SK-N-SH treated with all-trans-retinoic acid at 6 μM for 48 hours (cell line): ENCODE measurements around the gene ME3.

Experiments used
- ATAC-seq: fragments of 200-7000 bp; cut with Tn5 transposase; 3 replicates; pipeline ENCODE4 v1.9.1; 2020; ENCODE audit warnings: mild to moderate bottlenecking, moderate library complexity
- ARNTL ChIP-seq: fragments of 450-650 bp; formaldehyde crosslinking; IDR thresholded peaks from 2 replicates; pipeline ENCODE4 v1.5.0; 2020; ENCODE audit warnings: low read depth, mild to moderate bottlenecking, moderate library complexity, borderline replicate concordance
- BACH2 ChIP-seq: fragments of 250-450 bp; sonication (Bioruptor Pico); IDR thresholded peaks from 2 replicates; pipeline ENCODE4 v1.9.0; 2021; ENCODE audit warnings: mild to moderate bottlenecking, borderline replicate concordance
- ESRRG ChIP-seq: fragments of 250-450 bp; sonication (Bioruptor Pico); IDR thresholded peaks from 2 replicates; pipeline ENCODE4 v1.6.1; 2021; ENCODE audit warnings: mild to moderate bottlenecking
- GLIS3 ChIP-seq: fragments of 250-450 bp; sonication (Bioruptor Pico); IDR thresholded peaks from 2 replicates; pipeline ENCODE4 v1.5.0; 2020; ENCODE audit warnings: mild to moderate bottlenecking, moderate library complexity
- ISL1 ChIP-seq: fragments of 250-450 bp; sonication (Bioruptor Pico); IDR thresholded peaks from 2 replicates; pipeline ENCODE4 v2.1.2; 2022; ENCODE audit warnings: mild to moderate bottlenecking, moderate library complexity
- OSR1 ChIP-seq: fragments of 250-450 bp; sonication (Bioruptor Pico); IDR thresholded peaks from 2 replicates; pipeline ENCODE4 v1.8.0; 2022; ENCODE audit warnings: moderate library complexity, mild to moderate bottlenecking, inconsistent platforms
- PPARA ChIP-seq: fragments of 250-450 bp; sonication (Bioruptor Pico); IDR thresholded peaks from 2 replicates; pipeline ENCODE4 v1.5.0; 2020; ENCODE audit warnings: mild to moderate bottlenecking, borderline replicate concordance
- RARB ChIP-seq: fragments of 250-450 bp; sonication (Bioruptor Pico); IDR thresholded peaks from 2 replicates; pipeline ENCODE4 v1.8.0; 2021; ENCODE audit warnings: mild to moderate bottlenecking, moderate library complexity
- SNAI2 ChIP-seq: fragments of 250-450 bp; sonication (Bioruptor Pico); IDR thresholded peaks from 2 replicates; pipeline ENCODE4 v1.5.0; 2020; ENCODE audit warnings: mild to moderate bottlenecking, moderate library complexity
- TCF4 ChIP-seq: fragments of 250-450 bp; sonication (Bioruptor Pico); IDR thresholded peaks from 2 replicates; pipeline ENCODE4 v1.8.0; 2021; ENCODE audit warnings: mild to moderate bottlenecking, moderate library complexity, borderline replicate concordance
- TOX ChIP-seq: fragments of 250-450 bp; sonication (Bioruptor Pico); IDR thresholded peaks from 2 replicates; pipeline ENCODE4 v1.8.0; 2021; ENCODE audit warnings: mild to moderate bottlenecking, moderate library complexity, borderline replicate concordance
- ZC3H10 ChIP-seq: fragments of 250-450 bp; sonication (Bioruptor Pico); IDR thresholded peaks from 2 replicates; pipeline ENCODE4 v1.5.1; 2021; ENCODE audit warnings: mild to moderate bottlenecking, moderate library complexity
- ZFP3 ChIP-seq: fragments of 250-450 bp; sonication (Bioruptor Pico); IDR thresholded peaks from 2 replicates; pipeline ENCODE4 v1.5.0; 2020; ENCODE audit warnings: mild to moderate bottlenecking, moderate library complexity
- ZFP30 ChIP-seq: fragments of 450-650 bp; formaldehyde crosslinking; IDR thresholded peaks from 2 replicates; pipeline ENCODE4 v1.5.0; 2022; ENCODE audit warnings: mild to moderate bottlenecking, moderate library complexity
- ZNF565 ChIP-seq: fragments of 450-650 bp; formaldehyde crosslinking; conservative IDR thresholded peaks from 2 replicates; pipeline ENCODE4 v1.5.0; 2020; ENCODE audit warnings: low read depth, mild to moderate bottlenecking, moderate library complexity
- ZNF70 ChIP-seq: fragments of 450-650 bp; formaldehyde crosslinking; IDR thresholded peaks from 2 replicates; pipeline ENCODE4 v1.5.0; 2020; ENCODE audit warnings: mild to moderate bottlenecking, moderate library complexity
- ZNF8 ChIP-seq: fragments of 450-650 bp; formaldehyde crosslinking; IDR thresholded peaks from 2 replicates; pipeline ENCODE4 v1.5.0; 2020; ENCODE audit warnings: mild to moderate bottlenecking, moderate library complexity
- TF ChIP-seq, protein P1 (sequence below): fragments of 250-450 bp; sonication (Bioruptor Pico); IDR thresholded peaks from 2 replicates; pipeline ENCODE4 v1.8.0; 2021; ENCODE audit warnings: low read depth, mild to moderate bottlenecking, moderate library complexity, borderline replicate concordance
- TF ChIP-seq, protein P2 (sequence below): fragments of 250-450 bp; sonication (Bioruptor Pico); IDR thresholded peaks from 2 replicates; pipeline ENCODE4 v1.8.0; 2020; ENCODE audit warnings: mild to moderate bottlenecking, moderate library complexity, borderline replicate concordance
- TF ChIP-seq, protein P3 (sequence below): fragments of 250-450 bp; sonication (Bioruptor Pico); IDR thresholded peaks from 2 replicates; pipeline ENCODE4 v1.5.1; 2020; ENCODE audit warnings: low read depth, mild to moderate bottlenecking, moderate library complexity
- TF ChIP-seq, protein P4 (sequence below): fragments of 250-450 bp; sonication (Bioruptor Pico); IDR thresholded peaks from 2 replicates; pipeline ENCODE4 v1.5.1; 2021; ENCODE audit warnings: mild to moderate bottlenecking, moderate library complexity
- TF ChIP-seq, protein P5 (sequence below): fragments of 250-450 bp; sonication (Bioruptor Pico); IDR thresholded peaks from 2 replicates; pipeline ENCODE4 v1.5.0; 2020; ENCODE audit warnings: mild to moderate bottlenecking, moderate library complexity

The ME3 gene

DNA sequence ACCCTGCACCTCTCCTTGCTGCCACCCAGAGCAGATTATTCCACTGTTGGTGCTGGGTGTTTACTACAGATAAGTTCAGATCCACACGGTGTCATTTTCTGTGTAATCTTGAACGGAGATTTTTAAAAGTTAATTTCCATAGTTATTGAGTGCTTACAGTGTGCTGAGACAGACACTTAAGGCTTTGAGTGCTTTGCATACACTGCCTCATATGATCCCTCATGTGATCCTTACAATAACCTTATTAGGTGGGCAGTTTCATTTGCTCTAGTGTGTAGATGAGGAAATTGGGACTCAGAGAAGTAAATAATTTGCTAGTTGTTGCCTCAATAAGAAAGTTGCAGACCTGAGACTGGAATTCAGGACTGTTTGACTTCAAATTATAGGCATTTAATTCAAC is 32.3 kb upstream of the ME3 start:
- ATAC-seq: no peak
- TF ChIP-seq TOX (CRISPR knock-in tag) (no peak), ZFP3 (CRISPR knock-in tag) (no peak), TCF4 (CRISPR knock-in tag) (no peak), ESRRG (CRISPR knock-in tag) (no peak), PPARA (no peak), ZNF8 (no peak), SNAI2 (CRISPR knock-in tag) (no peak), ZFP30 (no peak), BACH2 (CRISPR knock-in tag) (no peak), ARNTL (CRISPR knock-in tag) (no peak), ISL1 (no peak), GLIS3 (CRISPR knock-in tag) (no peak), ZNF70 (no peak), OSR1 (CRISPR knock-in tag) (no peak)
- TF ChIP-seq, protein P1, sequence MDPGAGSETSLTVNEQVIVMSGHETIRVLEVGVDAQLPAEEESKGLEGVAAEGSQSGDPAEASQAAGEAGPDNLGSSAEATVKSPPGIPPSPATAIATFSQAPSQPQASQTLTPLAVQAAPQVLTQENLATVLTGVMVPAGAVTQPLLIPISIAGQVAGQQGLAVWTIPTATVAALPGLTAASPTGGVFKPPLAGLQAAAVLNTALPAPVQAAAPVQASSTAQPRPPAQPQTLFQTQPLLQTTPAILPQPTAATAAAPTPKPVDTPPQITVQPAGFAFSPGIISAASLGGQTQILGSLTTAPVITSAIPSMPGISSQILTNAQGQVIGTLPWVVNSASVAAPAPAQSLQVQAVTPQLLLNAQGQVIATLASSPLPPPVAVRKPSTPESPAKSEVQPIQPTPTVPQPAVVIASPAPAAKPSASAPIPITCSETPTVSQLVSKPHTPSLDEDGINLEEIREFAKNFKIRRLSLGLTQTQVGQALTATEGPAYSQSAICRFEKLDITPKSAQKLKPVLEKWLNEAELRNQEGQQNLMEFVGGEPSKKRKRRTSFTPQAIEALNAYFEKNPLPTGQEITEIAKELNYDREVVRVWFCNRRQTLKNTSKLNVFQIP (CRISPR knock-in tag): no peak
- TF ChIP-seq, protein P2, sequence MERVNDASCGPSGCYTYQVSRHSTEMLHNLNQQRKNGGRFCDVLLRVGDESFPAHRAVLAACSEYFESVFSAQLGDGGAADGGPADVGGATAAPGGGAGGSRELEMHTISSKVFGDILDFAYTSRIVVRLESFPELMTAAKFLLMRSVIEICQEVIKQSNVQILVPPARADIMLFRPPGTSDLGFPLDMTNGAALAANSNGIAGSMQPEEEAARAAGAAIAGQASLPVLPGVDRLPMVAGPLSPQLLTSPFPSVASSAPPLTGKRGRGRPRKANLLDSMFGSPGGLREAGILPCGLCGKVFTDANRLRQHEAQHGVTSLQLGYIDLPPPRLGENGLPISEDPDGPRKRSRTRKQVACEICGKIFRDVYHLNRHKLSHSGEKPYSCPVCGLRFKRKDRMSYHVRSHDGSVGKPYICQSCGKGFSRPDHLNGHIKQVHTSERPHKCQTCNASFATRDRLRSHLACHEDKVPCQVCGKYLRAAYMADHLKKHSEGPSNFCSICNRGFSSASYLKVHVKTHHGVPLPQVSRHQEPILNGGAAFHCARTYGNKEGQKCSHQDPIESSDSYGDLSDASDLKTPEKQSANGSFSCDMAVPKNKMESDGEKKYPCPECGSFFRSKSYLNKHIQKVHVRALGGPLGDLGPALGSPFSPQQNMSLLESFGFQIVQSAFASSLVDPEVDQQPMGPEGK (CRISPR knock-in tag): no peak
- TF ChIP-seq, protein P3, sequence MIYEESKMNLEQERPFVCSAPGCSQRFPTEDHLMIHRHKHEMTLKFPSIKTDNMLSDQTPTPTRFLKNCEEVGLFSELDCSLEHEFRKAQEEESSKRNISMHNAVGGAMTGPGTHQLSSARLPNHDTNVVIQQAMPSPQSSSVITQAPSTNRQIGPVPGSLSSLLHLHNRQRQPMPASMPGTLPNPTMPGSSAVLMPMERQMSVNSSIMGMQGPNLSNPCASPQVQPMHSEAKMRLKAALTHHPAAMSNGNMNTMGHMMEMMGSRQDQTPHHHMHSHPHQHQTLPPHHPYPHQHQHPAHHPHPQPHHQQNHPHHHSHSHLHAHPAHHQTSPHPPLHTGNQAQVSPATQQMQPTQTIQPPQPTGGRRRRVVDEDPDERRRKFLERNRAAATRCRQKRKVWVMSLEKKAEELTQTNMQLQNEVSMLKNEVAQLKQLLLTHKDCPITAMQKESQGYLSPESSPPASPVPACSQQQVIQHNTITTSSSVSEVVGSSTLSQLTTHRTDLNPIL (CRISPR knock-in tag): no peak
- TF ChIP-seq, protein P4, sequence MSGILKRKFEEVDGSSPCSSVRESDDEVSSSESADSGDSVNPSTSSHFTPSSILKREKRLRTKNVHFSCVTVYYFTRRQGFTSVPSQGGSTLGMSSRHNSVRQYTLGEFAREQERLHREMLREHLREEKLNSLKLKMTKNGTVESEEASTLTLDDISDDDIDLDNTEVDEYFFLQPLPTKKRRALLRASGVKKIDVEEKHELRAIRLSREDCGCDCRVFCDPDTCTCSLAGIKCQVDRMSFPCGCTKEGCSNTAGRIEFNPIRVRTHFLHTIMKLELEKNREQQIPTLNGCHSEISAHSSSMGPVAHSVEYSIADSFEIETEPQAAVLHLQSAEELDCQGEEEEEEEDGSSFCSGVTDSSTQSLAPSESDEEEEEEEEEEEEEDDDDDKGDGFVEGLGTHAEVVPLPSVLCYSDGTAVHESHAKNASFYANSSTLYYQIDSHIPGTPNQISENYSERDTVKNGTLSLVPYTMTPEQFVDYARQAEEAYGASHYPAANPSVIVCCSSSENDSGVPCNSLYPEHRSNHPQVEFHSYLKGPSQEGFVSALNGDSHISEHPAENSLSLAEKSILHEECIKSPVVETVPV (CRISPR knock-in tag): no peak

DNA sequence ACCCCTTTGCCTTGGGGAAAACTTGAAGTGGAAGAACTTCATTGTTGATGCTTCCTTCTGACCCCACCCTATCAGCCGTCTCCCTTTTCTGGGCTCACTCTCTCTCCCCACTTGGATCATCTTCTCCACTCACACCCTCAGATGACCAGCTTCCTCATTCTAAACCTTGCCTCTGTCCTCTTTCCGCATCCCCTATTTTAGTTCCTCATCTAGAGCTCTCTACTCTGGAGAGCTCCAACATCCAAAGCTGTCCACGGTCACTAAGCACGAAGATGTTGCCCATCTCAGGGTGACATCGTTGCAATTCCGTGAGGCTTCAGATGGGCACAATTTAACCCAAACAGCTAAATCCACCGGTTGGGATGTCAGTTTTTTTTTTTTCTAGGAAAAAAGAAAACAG is 31.6 kb upstream of the ME3 start:
- TF ChIP-seq ZNF70: no peak
- no peak for TF ChIP-seq ZNF565 (CRISPR knock-in tag)
- TF ChIP-seq ZC3H10: no peak
- TF ChIP-seq RARB (CRISPR knock-in tag): no peak
- no peak for TF ChIP-seq PPARA
- TF ChIP-seq, protein P2 (CRISPR knock-in tag): no peak
- TF ChIP-seq TOX (CRISPR knock-in tag): no peak
- no peak for TF ChIP-seq ESRRG (CRISPR knock-in tag)
- TF ChIP-seq BACH2 (CRISPR knock-in tag): no peak
- no peak for TF ChIP-seq ARNTL (CRISPR knock-in tag)
- TF ChIP-seq, protein P5, sequence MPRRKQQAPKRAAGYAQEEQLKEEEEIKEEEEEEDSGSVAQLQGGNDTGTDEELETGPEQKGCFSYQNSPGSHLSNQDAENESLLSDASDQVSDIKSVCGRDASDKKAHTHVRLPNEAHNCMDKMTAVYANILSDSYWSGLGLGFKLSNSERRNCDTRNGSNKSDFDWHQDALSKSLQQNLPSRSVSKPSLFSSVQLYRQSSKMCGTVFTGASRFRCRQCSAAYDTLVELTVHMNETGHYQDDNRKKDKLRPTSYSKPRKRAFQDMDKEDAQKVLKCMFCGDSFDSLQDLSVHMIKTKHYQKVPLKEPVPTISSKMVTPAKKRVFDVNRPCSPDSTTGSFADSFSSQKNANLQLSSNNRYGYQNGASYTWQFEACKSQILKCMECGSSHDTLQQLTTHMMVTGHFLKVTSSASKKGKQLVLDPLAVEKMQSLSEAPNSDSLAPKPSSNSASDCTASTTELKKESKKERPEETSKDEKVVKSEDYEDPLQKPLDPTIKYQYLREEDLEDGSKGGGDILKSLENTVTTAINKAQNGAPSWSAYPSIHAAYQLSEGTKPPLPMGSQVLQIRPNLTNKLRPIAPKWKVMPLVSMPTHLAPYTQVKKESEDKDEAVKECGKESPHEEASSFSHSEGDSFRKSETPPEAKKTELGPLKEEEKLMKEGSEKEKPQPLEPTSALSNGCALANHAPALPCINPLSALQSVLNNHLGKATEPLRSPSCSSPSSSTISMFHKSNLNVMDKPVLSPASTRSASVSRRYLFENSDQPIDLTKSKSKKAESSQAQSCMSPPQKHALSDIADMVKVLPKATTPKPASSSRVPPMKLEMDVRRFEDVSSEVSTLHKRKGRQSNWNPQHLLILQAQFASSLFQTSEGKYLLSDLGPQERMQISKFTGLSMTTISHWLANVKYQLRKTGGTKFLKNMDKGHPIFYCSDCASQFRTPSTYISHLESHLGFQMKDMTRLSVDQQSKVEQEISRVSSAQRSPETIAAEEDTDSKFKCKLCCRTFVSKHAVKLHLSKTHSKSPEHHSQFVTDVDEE (CRISPR knock-in tag): no peak
- no peak for TF ChIP-seq TCF4 (CRISPR knock-in tag)
- TF ChIP-seq, protein P1 (CRISPR knock-in tag): no peak
- no peak for ATAC-seq
